Mesendoderm (in vitro differentiated cells): ENCODE measurements around the gene DHRS3.
A peak's percentile ranks its signal among the peaks of the same experiment; 100 is the strongest.

ENCODE experiments used
- DNase-seq: peaks from one replicate; pipeline ENCODE4 v3.0.0; 2013
- H2AK5ac ChIP-seq: 2 replicates; pipeline ENCODE4 v1.6.1; 2013; ENCODE audit warnings: low read length, inconsistent platforms
- H2BK120ac ChIP-seq: 2 replicates; pipeline ENCODE4 v1.6.1; 2013; ENCODE audit warnings: low read depth, mild to moderate bottlenecking, low read length, moderate library complexity, mixed read lengths
- H2BK15ac ChIP-seq: replicated peaks from 2 replicates; pipeline ENCODE4 v1.6.1; 2013; ENCODE audit warnings: low read depth, mild to moderate bottlenecking, moderate library complexity
- H2BK5ac ChIP-seq: 2 replicates; pipeline ENCODE4 v1.6.1; 2013; ENCODE audit warnings: low read length, inconsistent platforms
- H3K18ac ChIP-seq: 2 replicates; pipeline ENCODE4 v1.6.1; 2013; ENCODE audit warnings: mild to moderate bottlenecking, low read length, mixed read lengths
- H3K23ac ChIP-seq: one replicate; pipeline ENCODE4 v1.6.1; 2013; ENCODE audit warnings: low read length
- H3K27ac ChIP-seq: 2 replicates; pipeline ENCODE4 v1.5.1; 2013; ENCODE audit warnings: low read depth, mild to moderate bottlenecking, inconsistent platforms, low read length, moderate library complexity
- H3K27me3 ChIP-seq: 2 replicates; pipeline ENCODE4 v1.6.1; 2013; ENCODE audit warnings: low read length, control low read depth, mild to moderate bottlenecking, inconsistent platforms; ENCODE audit not compliant: insufficient read depth, poor library complexity
- H3K36me3 ChIP-seq: 2 replicates; pipeline ENCODE4 v1.6.1; 2013; ENCODE audit warnings: low read length, inconsistent platforms; ENCODE audit not compliant: control insufficient read depth, insufficient read depth
- H3K4ac ChIP-seq: one replicate; pipeline ENCODE4 v1.6.1; 2013; ENCODE audit warnings: low read depth, mild to moderate bottlenecking, low read length, moderate library complexity
- H3K4me1 ChIP-seq: 2 replicates; pipeline ENCODE4 v1.6.1; 2013; ENCODE audit warnings: low read depth, low read length, inconsistent platforms; ENCODE audit not compliant: control insufficient read depth
- H3K4me2 ChIP-seq: 2 replicates; pipeline ENCODE4 v1.6.1; 2013; ENCODE audit warnings: low read length
- H3K4me3 ChIP-seq: 2 replicates; pipeline ENCODE4 v1.5.1; 2013; ENCODE audit warnings: mild to moderate bottlenecking, low read length
- H3K56ac ChIP-seq: one replicate; pipeline ENCODE4 v1.6.1; 2013; ENCODE audit warnings: low read length
- H3K79me1 ChIP-seq: 2 replicates; pipeline ENCODE4 v1.6.1; 2013; ENCODE audit warnings: low read length, inconsistent platforms
- H3K79me2 ChIP-seq: 2 replicates; pipeline ENCODE4 v1.6.1; 2013; ENCODE audit warnings: mild to moderate bottlenecking, low read length; ENCODE audit not compliant: control insufficient read depth, insufficient read depth
- H3K9ac ChIP-seq: 2 replicates; pipeline ENCODE4 v1.6.1; 2013; ENCODE audit warnings: low read length, inconsistent platforms
- H4K5ac ChIP-seq: one replicate; pipeline ENCODE4 v1.6.1; 2013; ENCODE audit warnings: low read length
- H4K8ac ChIP-seq: one replicate; pipeline ENCODE4 v1.6.1; 2013; ENCODE audit warnings: low read depth, mild to moderate bottlenecking, control low read depth, low read length, moderate library complexity
- WGBS: extraction: QIAGEN DNeasy Blood & Tissue Kit; methylation state at CpG from one replicate; pipeline ENCODE4 v1.1.7; 2013; ENCODE audit warnings: low lambda C conversion rate, missing lambda C conversion rate; ENCODE audit not compliant: insufficient coverage; ENCODE audit errors: extremely low coverage; 5-methylcytosine and 5-hydroxymethylcytosine counted together

DHRS3 gene

GRCh38 chr1:12544357-12544756 is 73.7 kb downstream of the DHRS3 start:
- Histone ChIP-seq H3K4me3 (no peak overlapping the region), H3K4ac (no peak overlapping the region), H2BK15ac (no peak overlapping the region), H3K27ac (no peak overlapping the region), H2AK5ac (no peak overlapping the region), H4K8ac (no peak overlapping the region), H3K79me1 (no peaks in the 10 kb centered on the region), H4K5ac (no peak overlapping the region), H3K23ac (no peak overlapping the region), H2BK5ac (no peak overlapping the region), H3K56ac (no peak overlapping the region), H3K36me3 (no peaks in the 10 kb centered on the region), H3K27me3 (no peaks in the 10 kb centered on the region), H3K4me2 (no peak overlapping the region), H3K79me2 (no peaks in the 10 kb centered on the region), H3K4me1 (no peaks in the 10 kb centered on the region), H2BK120ac (no peak overlapping the region), H3K9ac (no peak overlapping the region), H3K18ac (no peak overlapping the region)
- no peak for DNase-seq
- WGBS: no CpG with 5 or more reads among the region's 4 CpGs

DNA sequence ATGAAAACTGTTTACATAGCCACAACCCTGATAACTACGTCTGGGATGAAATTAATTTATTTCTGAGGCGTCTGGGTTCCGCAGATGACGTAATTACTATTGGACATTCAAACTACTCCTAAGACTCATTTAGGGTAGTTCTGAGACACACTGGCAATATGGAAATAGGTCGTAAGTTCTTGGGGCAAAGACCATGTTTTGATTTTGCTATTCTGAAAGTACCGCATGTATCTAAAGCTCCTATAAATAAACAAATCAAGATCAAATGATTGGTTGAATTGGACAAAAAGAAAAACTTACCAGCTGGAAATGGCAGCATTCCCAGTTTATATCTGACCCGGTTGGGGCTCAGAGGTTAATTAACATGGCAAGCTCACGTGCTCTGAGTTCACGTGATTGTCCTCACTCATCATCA is 74.3 kb downstream of the DHRS3 start:
- H2AK5ac ChIP-seq: no peak overlapping the region
- DNase-seq: no peak
- no peak overlapping the region for H3K18ac ChIP-seq
- no peak overlapping the region for H3K9ac ChIP-seq
- no peak overlapping the region for H2BK5ac ChIP-seq
- no peaks in the 10 kb centered on the region for H3K79me1 ChIP-seq
- no peaks in the 10 kb centered on the region for H3K4me1 ChIP-seq
- H3K23ac ChIP-seq: no peak overlapping the region
- H4K5ac ChIP-seq: no peak overlapping the region
- no peak overlapping the region for H4K8ac ChIP-seq
- H3K4me2 ChIP-seq: no peak overlapping the region
- no CpG with 5 or more reads among the region's 9 CpGs for WGBS
- H3K56ac ChIP-seq: no peak overlapping the region
- H3K4ac ChIP-seq: no peak overlapping the region
- H2BK15ac ChIP-seq: no peak overlapping the region
- H2BK120ac ChIP-seq: no peak overlapping the region
- no peak overlapping the region for H3K4me3 ChIP-seq
- no peaks in the 10 kb centered on the region for H3K27me3 ChIP-seq
- H3K36me3 ChIP-seq: no peaks in the 10 kb centered on the region
- H3K27ac ChIP-seq: no peak overlapping the region
- H3K79me2 ChIP-seq: no peaks in the 10 kb centered on the region

DNA sequence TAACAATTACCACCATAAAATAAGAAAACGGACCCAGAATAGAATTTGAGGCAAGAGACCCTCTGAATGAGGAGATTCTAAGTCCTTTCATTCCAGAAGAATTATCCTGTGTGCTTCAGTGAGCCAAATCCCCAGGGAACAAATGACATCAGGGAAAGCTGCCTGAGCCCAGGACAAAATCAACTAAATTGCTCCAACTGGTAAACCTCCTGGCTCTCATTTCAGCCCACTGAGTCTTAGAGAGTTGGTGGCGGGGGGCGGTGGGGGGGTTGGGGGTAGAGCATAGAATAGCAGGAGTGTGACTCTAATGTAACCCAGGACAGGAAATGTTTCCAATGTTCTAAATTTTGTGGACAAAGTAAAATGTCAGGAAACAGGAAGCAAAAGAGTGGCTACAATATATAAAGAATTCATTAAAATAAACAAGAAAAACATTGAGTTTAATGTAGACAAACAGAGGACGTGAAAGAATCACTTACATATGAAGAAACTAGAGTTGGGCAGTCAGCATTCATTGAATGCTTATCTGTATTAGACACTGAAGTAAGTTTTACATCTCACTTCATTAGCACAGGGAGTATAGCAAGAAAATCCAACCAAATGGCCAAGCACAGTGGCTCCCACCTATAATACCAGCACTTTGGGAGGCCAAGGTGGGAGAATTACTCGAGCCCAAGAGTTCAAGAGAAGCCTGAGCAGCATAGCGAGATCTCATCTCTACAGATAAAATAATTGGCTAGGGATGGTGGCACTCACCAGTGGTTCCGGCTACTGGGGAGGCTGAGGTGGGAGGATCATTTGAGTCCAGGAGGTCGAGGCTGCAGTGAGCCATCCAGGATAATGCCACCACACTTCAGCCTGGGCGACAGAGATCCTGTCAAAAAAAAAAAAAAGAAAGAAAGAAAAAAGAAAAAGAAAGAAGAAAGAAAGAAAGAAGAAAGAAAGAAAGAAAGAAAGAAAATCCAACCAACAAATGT is 75.1 kb downstream of the DHRS3 start:
- no peak for DNase-seq
- no peaks in the 10 kb centered on the region for H3K27me3 ChIP-seq
- no peak overlapping the region for H2BK120ac ChIP-seq
- no peak overlapping the region for H3K27ac ChIP-seq
- no peaks in the 10 kb centered on the region for H3K79me2 ChIP-seq
- no peak overlapping the region for H3K4me2 ChIP-seq
- no peak overlapping the region for H4K8ac ChIP-seq
- no peak overlapping the region for H3K18ac ChIP-seq
- H4K5ac ChIP-seq: no peak overlapping the region
- H3K23ac ChIP-seq: no peak overlapping the region
- H3K79me1 ChIP-seq: no peaks in the 10 kb centered on the region
- no peak overlapping the region for H2BK5ac ChIP-seq
- H2AK5ac ChIP-seq: no peak overlapping the region
- no CpG with 5 or more reads among the region's 9 CpGs for WGBS
- H3K36me3 ChIP-seq: no peaks in the 10 kb centered on the region
- no peak overlapping the region for H3K4ac ChIP-seq
- H3K4me1 ChIP-seq: no peaks in the 10 kb centered on the region
- H2BK15ac ChIP-seq: no peak overlapping the region
- no peak overlapping the region for H3K4me3 ChIP-seq
- H3K56ac ChIP-seq: no peak overlapping the region
- no peak overlapping the region for H3K9ac ChIP-seq

GRCh38 chr1:12542138-12542465 is 75.9 kb downstream of the DHRS3 start:
- no peaks in the 10 kb centered on the region for H3K36me3 ChIP-seq
- no peak overlapping the region for H3K27ac ChIP-seq
- H3K79me1 ChIP-seq: no peaks in the 10 kb centered on the region
- H3K27me3 ChIP-seq: no peaks in the 10 kb centered on the region
- H2BK15ac ChIP-seq: no peak overlapping the region
- no peak overlapping the region for H2AK5ac ChIP-seq
- H3K4ac ChIP-seq: no peak overlapping the region
- H3K79me2 ChIP-seq: no peaks in the 10 kb centered on the region
- H3K9ac ChIP-seq: no peak overlapping the region
- DNase-seq: no peak
- H4K8ac ChIP-seq: no peak overlapping the region
- no peak overlapping the region for H3K4me2 ChIP-seq
- no CpG with 5 or more reads among the region's 9 CpGs for WGBS
- no peak overlapping the region for H3K18ac ChIP-seq
- no peak overlapping the region for H4K5ac ChIP-seq
- no peaks in the 10 kb centered on the region for H3K4me1 ChIP-seq
- H2BK5ac ChIP-seq: no peak overlapping the region
- no peak overlapping the region for H2BK120ac ChIP-seq
- H3K23ac ChIP-seq: no peak overlapping the region
- H3K4me3 ChIP-seq: no peak overlapping the region
- H3K56ac ChIP-seq: no peak overlapping the region

GRCh38 chr1:12541274-12542137 is 76.5 kb downstream of the DHRS3 start:
- DNase-seq: peak; percentile 24
- H3K27ac ChIP-seq: no peak overlapping the region

More at GRCh38 chr1:12541274-12542137, 76.5 kb downstream of the DHRS3 start:
- no peak overlapping the region for H3K4me3 ChIP-seq
- H3K36me3 ChIP-seq: no peaks in the 10 kb centered on the region
- no peak overlapping the region for H3K4me2 ChIP-seq
- no peak overlapping the region for H4K5ac ChIP-seq
- H3K23ac ChIP-seq: no peak overlapping the region
- H3K56ac ChIP-seq: no peak overlapping the region
- no peak overlapping the region for H3K4ac ChIP-seq
- no peak overlapping the region for H3K18ac ChIP-seq
- H4K8ac ChIP-seq: no peak overlapping the region
- WGBS: no CpG with 5 or more reads among the region's 17 CpGs
- no peaks in the 10 kb centered on the region for H3K79me1 ChIP-seq
- no peak overlapping the region for H2AK5ac ChIP-seq
- no peaks in the 10 kb centered on the region for H3K79me2 ChIP-seq
- no peaks in the 10 kb centered on the region for H3K27me3 ChIP-seq
- H3K4me1 ChIP-seq: no peaks in the 10 kb centered on the region
- H2BK120ac ChIP-seq: no peak overlapping the region
- no peak overlapping the region for H2BK15ac ChIP-seq
- no peak overlapping the region for H2BK5ac ChIP-seq
- H3K9ac ChIP-seq: no peak overlapping the region
